DND-41 (cell line): ENCODE data around the gene PUM1.
"Not testable (repeated sequence)": the region's sequence is repeated elsewhere in the genome, so short reads cannot be mapped to it uniquely, and the experiment has no call there.

ENCODE experiments used
- ATAC-seq: fragments of 200-7000 bp; cut with Tn5 transposase; 3 replicates; pipeline ENCODE4 v1.9.1; 2021; ENCODE audit warnings: low read depth; ENCODE audit not compliant: insufficient read depth
- DNase-seq: peaks from one replicate; pipeline ENCODE4 v3.0.0-alpha.2; 2020
- H2AFZ ChIP-seq: 2 replicates; pipeline ENCODE4 v1.6.0; 2012; ENCODE audit warnings: low read depth, low read length
- H3K27ac ChIP-seq: 2 replicates; pipeline ENCODE4 v1.5.1; 2012; ENCODE audit warnings: low read length, inconsistent platforms
- H3K27me3 ChIP-seq: fragments of 200-600 bp; sonication (generic); 2 replicates; pipeline ENCODE4 v1.6.0; 2012; ENCODE audit warnings: low read length, mild to moderate bottlenecking, inconsistent platforms; ENCODE audit not compliant: insufficient read depth, poor library complexity
- H3K36me3 ChIP-seq: 2 replicates; pipeline ENCODE4 v1.5.1; 2012; ENCODE audit warnings: low read length, inconsistent platforms; ENCODE audit not compliant: insufficient read depth
- H3K4me1 ChIP-seq: 2 replicates; pipeline ENCODE4 v1.5.1; 2012; ENCODE audit warnings: mild to moderate bottlenecking, low read length; ENCODE audit not compliant: insufficient read depth
- H3K4me2 ChIP-seq: 2 replicates; pipeline ENCODE4 v1.6.0; 2012; ENCODE audit warnings: mild to moderate bottlenecking, moderate library complexity, low read length, inconsistent platforms; ENCODE audit not compliant: insufficient read depth
- H3K4me3 ChIP-seq, 2 experiments: fragments of 200-600 bp in 1 of 2; shearing (Covaris generic) in 1 of 2; 2 replicates each; pipeline ENCODE4 v1.5.1; 2012 to 2016; ENCODE audit warnings: inconsistent platforms in 2 of 2, low read length in 2 of 2, mild to moderate bottlenecking in 2 of 2, low read depth in 1 of 2, moderate library complexity in 1 of 2
- H3K79me2 ChIP-seq: 2 replicates; pipeline ENCODE4 v1.6.0; 2012; ENCODE audit warnings: low read length, inconsistent platforms; ENCODE audit not compliant: insufficient read depth
- H3K9ac ChIP-seq: 2 replicates; pipeline ENCODE4 v1.6.0; 2012; ENCODE audit warnings: low read depth, mild to moderate bottlenecking, inconsistent platforms, low read length, moderate library complexity
- H3K9me3 ChIP-seq: 2 replicates; pipeline ENCODE4 v1.5.1; 2012; ENCODE audit warnings: low read length, moderate library complexity, mild to moderate bottlenecking, inconsistent platforms; ENCODE audit not compliant: insufficient read depth, severe bottlenecking
- H4K20me1 ChIP-seq: 2 replicates; pipeline ENCODE4 v1.6.0; 2012; ENCODE audit warnings: low read length; ENCODE audit not compliant: insufficient read depth
- CTCF ChIP-seq: IDR thresholded peaks from 2 replicates; pipeline ENCODE4 v1.5.1; 2012; ENCODE audit warnings: borderline replicate concordance, low read length, moderate library complexity, mild to moderate bottlenecking; ENCODE audit not compliant: poor library complexity, severe bottlenecking; ENCODE audit errors: extremely low read depth
- EZH2 ChIP-seq: IDR thresholded peaks from 3 replicates; pipeline ENCODE4 v1.6.1; 2012; ENCODE audit warnings: borderline replicate concordance, low read depth, mild to moderate bottlenecking, moderate library complexity, low read length, inconsistent platforms; ENCODE audit not compliant: severe bottlenecking

The PUM1 gene

GRCh38 chr1:31095985-31096384, 30.5 kb upstream of the PUM1 start:
- Histone ChIP-seq H3K9me3 (no peaks in the 10 kb centered on the region), H2AFZ (no peak overlapping the region)
- ATAC-seq: no peak

GRCh38 chr1:31095298-31095981, 29.9 kb upstream of the PUM1 start:
- Histone ChIP-seq H3K9me3 (no peaks in the 10 kb centered on the region), H2AFZ (no peak overlapping the region), H3K9ac (no peak overlapping the region), H3K27me3 (no peaks in the 10 kb centered on the region), H4K20me1 (no peaks in the 10 kb centered on the region), H3K36me3 (no peaks in the 10 kb centered on the region), H3K4me2 (no peak overlapping the region), H3K4me1 (no peaks in the 10 kb centered on the region), H3K79me2 (no peaks in the 10 kb centered on the region), H3K27ac (no peak overlapping the region), H3K4me3 (no peak overlapping the region)
- DNase-seq (no peak), ATAC-seq (no peak)
- TF ChIP-seq EZH2 (no peak), CTCF (no peak)

More at GRCh38 chr1:31095985-31096384, 30.5 kb upstream of the PUM1 start:
- no peak overlapping the region for H3K27ac ChIP-seq
- DNase-seq: no peak
- H3K36me3 ChIP-seq: no peaks in the 10 kb centered on the region
- no peaks in the 10 kb centered on the region for H3K79me2 ChIP-seq
- TF ChIP-seq CTCF: no peak
- no peak for TF ChIP-seq EZH2
- H3K27me3 ChIP-seq: no peaks in the 10 kb centered on the region
- no peaks in the 10 kb centered on the region for H4K20me1 ChIP-seq
- H3K4me2 ChIP-seq: no peak overlapping the region
- no peak overlapping the region for H3K4me3 ChIP-seq
- H3K4me1 ChIP-seq: no peaks in the 10 kb centered on the region
- H3K9ac ChIP-seq: no peak overlapping the region

GRCh38 chr1:31088081-31088480, 22.6 kb upstream of the PUM1 start:
- not testable (repeated sequence) for H3K27me3 ChIP-seq, H3K36me3 ChIP-seq, H3K27ac ChIP-seq, H2AFZ ChIP-seq, H3K4me3 ChIP-seq, H3K79me2 ChIP-seq, ATAC-seq, DNase-seq, H4K20me1 ChIP-seq, H3K4me2 ChIP-seq, H3K9ac ChIP-seq, H3K4me1 ChIP-seq, H3K9me3 ChIP-seq

GRCh38 chr1:31084782-31085569, 19.5 kb upstream of the PUM1 start:
- Histone ChIP-seq H3K9me3 (no peaks in the 10 kb centered on the region), H4K20me1 (no peaks in the 10 kb centered on the region), H3K36me3 (no peaks in the 10 kb centered on the region), H3K4me2 (no peak overlapping the region), H3K27me3 (no peaks in the 10 kb centered on the region), H2AFZ (no peak overlapping the region), H3K79me2 (no peaks in the 10 kb centered on the region), H3K4me1 (no peaks in the 10 kb centered on the region), H3K9ac (no peak overlapping the region), H3K27ac (no peak overlapping the region), H3K4me3 (no peak overlapping the region)
- TF ChIP-seq EZH2 (no peak), CTCF (no peak)
- no peak for ATAC-seq
- no peak for DNase-seq
